Psoas muscle (tissue), 8 donors: ENCODE measurements around the gene RTTN. TPM values are rescaled to one million over a fixed set of nuclear protein-coding genes. Genes with fewer than 3 reads are reported as not detected.

Source experiments
- ATAC-seq, 4 donors: fragments of 200-7000 bp; cut with Tn5 transposase; one replicate each; pipeline ENCODE4 v1.9.1; 2020; ENCODE audit warnings: moderate library complexity in 3 of 4, mild to moderate bottlenecking in 2 of 4
- DNase-seq, 2 donors: peaks; one replicate each; pipeline ENCODE4 v3.0.0-alpha.2; 2020
- H3K27ac ChIP-seq: fragments of 200-600 bp; one replicate; pipeline ENCODE4 v1.8.0; 2022
- H3K27me3 ChIP-seq, 3 donors: fragments of 200-600 bp in 1 of 3; one replicate each; pipeline versions ENCODE4 v1.6.1 to v1.8.0; 2013 to 2022; ENCODE audit warnings: low read length in 2 of 3, mild to moderate bottlenecking in 2 of 3, moderate library complexity in 1 of 3; ENCODE audit not compliant: insufficient read depth in 3 of 3
- H3K36me3 ChIP-seq, 2 donors: fragments of 200-600 bp in 1 of 2; one replicate each; pipeline versions ENCODE4 v1.6.1 to v1.8.0; 2013 to 2022; ENCODE audit warnings: low read depth in 1 of 2, mild to moderate bottlenecking in 1 of 2, moderate library complexity in 1 of 2; ENCODE audit not compliant: insufficient read depth in 1 of 2
- H3K4me1 ChIP-seq: fragments of 200-600 bp; one replicate; pipeline ENCODE4 v1.8.0; 2022
- H3K4me3 ChIP-seq: fragments of 200-600 bp; one replicate; pipeline ENCODE4 v1.8.0; 2022; ENCODE audit warnings: mild to moderate bottlenecking
- H3K9me3 ChIP-seq: fragments of 200-600 bp; one replicate; pipeline ENCODE4 v1.8.0; 2022
- CTCF ChIP-seq: fragments of 200-600 bp; IDR thresholded peaks from one replicate; pipeline ENCODE4 v1.8.0; 2022; ENCODE audit warnings: antibody characterized with exemption
- WGBS, 3 donors: extraction: QIAGEN DNeasy Blood & Tissue Kit; methylation state at CpG; one replicate each; pipeline versions ENCODE4 v1.1.6 to v1.1.7; 2013; 5-methylcytosine and 5-hydroxymethylcytosine counted together
- intact Hi-C, 2 donors: fragments of 100-400 bp; cut with DNase I; formaldehyde crosslinking; loops; one replicate each; pipeline versions ENCODE4 v1.11.0 to v1.14.2; 2022
- polyA plus RNA-seq, 3 donors: library from polyadenylated mRNA; stranded (reverse); fragments of 200-250 nt; gene quantifications; one replicate each; pipeline ENCODE4 v1.2.3, GENCODE V29; 2013
- total RNA-seq, 4 donors: library from RNA; stranded (reverse); fragmentation: NEBNext Ultra II Directional in 2 of 4; extraction: Animal tissue kit (Norgen Biotek cat#: 25700) in 2 of 4; gene quantifications; one replicate each; pipeline versions ENCODE4 v1.2.1 to v1.2.4, GENCODE V29; 2021 to 2023
- donor health status: healthy with polysubstance abuse.
- donor health status: DM: no; HTN: no; CAD: no; lungs with moderate emphysema.
- donor health status: Bipolar disorder and iron deficiency.
- donor health status: healthy.
- donor health status: DM: yes; HTN: yes; CAD: no.
- donor health status: DM: no; HTN: no; CAD: no.
- donor health status: DM: no; HTN: no; CAD: no.
- donor health status: DM: yes; HTN: yes; CAD: no.

Gene RTTN
- total and polyA plus RNA-seq, 7 donors, result 1.6 to 7.1 (median 3.9) TPM

- H3K36me3 ChIP-seq, result peaks cover 2 to 95% of the 10 kb centered on the region in 2 donors
- H3K27me3 ChIP-seq, result no peaks in the 10 kb centered on the region
- H3K4me3 ChIP-seq, result no peak overlapping the region
- intact Hi-C loops, result loop anchor here (5.0 kb wide), 1 partner anchor 257 kb away; no protein-coding TSS in a partner anchor
- no peak overlapping the region for H3K27ac ChIP-seq
- H3K4me1 ChIP-seq, result no peaks in the 10 kb centered on the region
- DNase-seq (no peak), ATAC-seq (no peak)
- TF ChIP-seq CTCF, result no peak
- 80 to 91% (median 81%) methylated on average over 3 of the region's 3 CpGs for WGBS, 3 donors
- H3K9me3 ChIP-seq, result no peaks in the 10 kb centered on the region
Observed at GRCh38 chr18:70195014-70195614, 10.4 kb downstream of the RTTN start.

GRCh38 chr18:70194227-70194890 is 11.1 kb downstream of the RTTN start:
- 94 to 96% (median 94%) methylated on average over 4 of the region's 4 CpGs for WGBS, 3 donors
- ATAC-seq (no peak), DNase-seq (no peak)
- Histone ChIP-seq H3K27ac (no peak overlapping the region), H3K4me1 (no peaks in the 10 kb centered on the region), H3K4me3 (no peak overlapping the region), H3K36me3 (peaks cover 2 to 95% of the 10 kb centered on the region in 2 donors), H3K9me3 (no peaks in the 10 kb centered on the region), H3K27me3 (no peaks in the 10 kb centered on the region)
- no peak for TF ChIP-seq CTCF
- intact Hi-C loops, result no loop called here

- Histone ChIP-seq H3K9me3 (no peaks in the 10 kb centered on the region), H3K36me3 (peaks cover 0 to 88% of the 10 kb centered on the region in 2 donors), H3K27me3 (no peaks in the 10 kb centered on the region), H3K27ac (no peak overlapping the region), H3K4me3 (no peak overlapping the region), H3K4me1 (no peaks in the 10 kb centered on the region)
- ATAC-seq (no peak), DNase-seq (no peak)
- intact Hi-C loops, result no loop called here
- no peak for TF ChIP-seq CTCF
- 87 to 89% (median 89%) methylated on average over 3 of the region's 3 CpGs for WGBS, 3 donors
Observed at GRCh38 chr18:70190529-70190928, 15.0 kb downstream of the RTTN start.

GRCh38 chr18:70188113-70188512 is 17.4 kb downstream of the RTTN start:
- H3K4me3 ChIP-seq, result no peak overlapping the region
- intact Hi-C loops, result no loop called here
- H3K36me3 ChIP-seq, result peaks cover 0 to 75% of the 10 kb centered on the region in 2 donors
- DNase-seq (no peak), ATAC-seq (no peak)
- H3K9me3 ChIP-seq, result no peaks in the 10 kb centered on the region
- no peaks in the 10 kb centered on the region for H3K4me1 ChIP-seq
- H3K27me3 ChIP-seq, result no peaks in the 10 kb centered on the region
- no peak for TF ChIP-seq CTCF
- no peak overlapping the region for H3K27ac ChIP-seq

- intact Hi-C loops, result no loop called here
- Histone ChIP-seq H3K4me1 (peaks cover 16% of the 10 kb centered on the region), H3K27me3 (no peaks in the 10 kb centered on the region), H3K4me3 (no peak overlapping the region), H3K36me3 (peaks cover 0 to 35% of the 10 kb centered on the region in 2 donors), H3K27ac (no peak overlapping the region), H3K9me3 (no peaks in the 10 kb centered on the region)
- TF ChIP-seq CTCF, result no peak
- DNase-seq (no peak), ATAC-seq (no peak)
- 90 to 95% (median 93%) methylated on average over 2 of the region's 2 CpGs for WGBS, 3 donors
Observed at GRCh38 chr18:70183441-70183840, 22.0 kb downstream of the RTTN start.
